IMR-90 (cell line): ENCODE data around the gene CFAP97. TPM values are rescaled to one million over a fixed set of nuclear protein-coding genes. Genes with fewer than 3 reads are reported as not detected.

ENCODE experiments used
- ATAC-seq: fragments of 200-7000 bp; cut with Tn5 transposase; 2 replicates; pipeline ENCODE4 v1.9.1; 2020; ENCODE audit warnings: low read depth, mild to moderate bottlenecking, moderate library complexity
- BruUV-seq: library from RNA; stranded (reverse); fragments of 400-500 nt; replicated peaks from 2 replicates; lab custom pipeline; 2021; lab: Mats Ljungman, UMichigan
- CTCF ChIA-PET: fragments of 300-600 bp; formaldehyde crosslinking; extraction: SDS; loops from one replicate; lab custom pipeline; 2021; ENCODE audit warnings: antibody characterized with exemption; lab: Yijun Ruan, JAX
- POLR2A ChIA-PET: fragments of 300-600 bp; sonication (Branson Sonifier 250); formaldehyde crosslinking; loops from one replicate; lab custom pipeline; 2022; ENCODE audit warnings: antibody characterized with exemption; ENCODE audit not compliant: unreplicated experiment; lab: Charles Lee
- DNase-seq: peaks from one replicate; pipeline ENCODE4 v3.0.0; 2013
- H2AFZ ChIP-seq: replicated peaks from 2 replicates; pipeline ENCODE3; 2013; ENCODE audit warnings: low read length, mild to moderate bottlenecking; ENCODE audit not compliant: poor library complexity
- H2AK5ac ChIP-seq: 2 replicates; pipeline ENCODE4 v1.6.1; 2013; ENCODE audit warnings: low read depth, low read length, inconsistent platforms
- H2AK9ac ChIP-seq: replicated peaks from 2 replicates; pipeline ENCODE3; 2013; ENCODE audit warnings: mild to moderate bottlenecking, low read depth, low read length, moderate library complexity; ENCODE audit not compliant: poor library complexity
- H2BK120ac ChIP-seq: 2 replicates; pipeline ENCODE4 v1.6.1; 2013; ENCODE audit warnings: low read depth, low read length, inconsistent platforms
- H2BK15ac ChIP-seq: 3 replicates; pipeline ENCODE4 v1.6.1; 2013; ENCODE audit warnings: low read depth, low read length, inconsistent platforms
- H2BK20ac ChIP-seq: 2 replicates; pipeline ENCODE4 v1.6.1; 2013; ENCODE audit warnings: low read depth, mild to moderate bottlenecking, inconsistent platforms, low read length, moderate library complexity
- H2BK5ac ChIP-seq: 2 replicates; pipeline ENCODE4 v1.6.1; 2013; ENCODE audit warnings: mild to moderate bottlenecking, low read depth, low read length, inconsistent platforms; ENCODE audit not compliant: poor library complexity, severe bottlenecking
- H3K14ac ChIP-seq: replicated peaks from 2 replicates; pipeline ENCODE4 v1.6.1; 2013; ENCODE audit warnings: low read depth, low read length, inconsistent platforms
- H3K18ac ChIP-seq: 2 replicates; pipeline ENCODE4 v1.6.1; 2013; ENCODE audit warnings: low read depth, low read length, control low read depth
- H3K23ac ChIP-seq: 2 replicates; pipeline ENCODE4 v1.6.1; 2013; ENCODE audit warnings: low read depth, low read length, inconsistent platforms
- H3K27ac ChIP-seq: 2 replicates; pipeline ENCODE4 v1.5.1; 2013; ENCODE audit warnings: mild to moderate bottlenecking, control low read depth, low read length; ENCODE audit not compliant: insufficient read depth
- H3K27me3 ChIP-seq: 2 replicates; pipeline ENCODE4 v1.6.1; 2013; ENCODE audit warnings: low read length; ENCODE audit not compliant: control insufficient read depth, insufficient read depth
- H3K36me3 ChIP-seq: 2 replicates; pipeline ENCODE4 v1.6.1; 2013; ENCODE audit warnings: low read length, mixed read lengths; ENCODE audit not compliant: control insufficient read depth, insufficient read depth
- H3K4ac ChIP-seq: 2 replicates; pipeline ENCODE4 v1.6.1; 2013; ENCODE audit warnings: low read depth, low read length, inconsistent platforms
- H3K4me1 ChIP-seq: 2 replicates; pipeline ENCODE4 v1.6.1; 2013; ENCODE audit warnings: low read length, mixed read lengths; ENCODE audit not compliant: control insufficient read depth, insufficient read depth
- H3K4me2 ChIP-seq: 2 replicates; pipeline ENCODE4 v1.6.1; 2013; ENCODE audit warnings: low read depth, mild to moderate bottlenecking, control low read depth, low read length, moderate library complexity
- H3K4me3 ChIP-seq: 2 replicates; pipeline ENCODE4 v1.5.1; 2013; ENCODE audit warnings: low read depth, mild to moderate bottlenecking, control low read depth, low read length, moderate library complexity; ENCODE audit not compliant: insufficient read depth
- H3K56ac ChIP-seq: 2 replicates; pipeline ENCODE4 v1.6.1; 2013; ENCODE audit warnings: low read length, inconsistent platforms; ENCODE audit not compliant: insufficient read depth; ENCODE audit errors: extremely low read depth
- H3K79me1 ChIP-seq, 2 experiments: 2 replicates each; pipeline ENCODE4 v1.6.1; 2013; ENCODE audit warnings: low read length in 2 of 2, inconsistent platforms in 1 of 2, low read depth in 1 of 2
- H3K9ac ChIP-seq: 2 replicates; pipeline ENCODE4 v1.6.1; 2013; ENCODE audit warnings: low read depth, low read length, control low read depth
- H3K9me1 ChIP-seq: 2 replicates; pipeline ENCODE4 v1.6.1; 2013; ENCODE audit warnings: low read length, inconsistent platforms; ENCODE audit not compliant: insufficient read depth
- H3K9me3 ChIP-seq: 2 replicates; pipeline ENCODE4 v1.6.1; 2013; ENCODE audit warnings: low read length; ENCODE audit not compliant: control insufficient read depth, insufficient read depth
- H4K20me1 ChIP-seq: 2 replicates; pipeline ENCODE4 v1.6.1; 2013; ENCODE audit warnings: low read length, inconsistent platforms; ENCODE audit not compliant: insufficient read depth
- H4K5ac ChIP-seq: 2 replicates; pipeline ENCODE4 v1.6.1; 2013; ENCODE audit warnings: mild to moderate bottlenecking, low read depth, low read length, control low read depth
- H4K8ac ChIP-seq, 2 experiments: 2 replicates each; pipeline ENCODE4 v1.6.1; 2013; ENCODE audit warnings: low read depth in 2 of 2, low read length in 2 of 2, control low read depth in 1 of 2, inconsistent platforms in 1 of 2
- H4K91ac ChIP-seq: 2 replicates; pipeline ENCODE4 v1.6.1; 2013; ENCODE audit warnings: low read depth, low read length, inconsistent platforms; ENCODE audit not compliant: insufficient read depth
- BHLHE40 ChIP-seq: fragments of 150-350 bp; IDR thresholded peaks from 2 replicates; pipeline ENCODE4 v1.6.1; 2016; ENCODE audit warnings: mild to moderate bottlenecking, low read depth, low read length
- CEBPB ChIP-seq: IDR thresholded peaks from 2 replicates; pipeline ENCODE4 v1.6.1; 2012; ENCODE audit warnings: low read depth, low read length, improper control_type of control experiment
- CHD1 ChIP-seq: IDR thresholded peaks from 2 replicates; pipeline ENCODE4 v1.6.1; 2012; ENCODE audit warnings: low read depth, low read length, improper control_type of control experiment
- ELK1 ChIP-seq: fragments of 150-350 bp; IDR thresholded peaks from 2 replicates; pipeline ENCODE4 v1.6.1; 2016; ENCODE audit warnings: low read depth, mild to moderate bottlenecking, low read length, moderate library complexity, borderline replicate concordance
- MXI1 ChIP-seq: IDR thresholded peaks from 2 replicates; pipeline ENCODE4 v1.6.1; 2012; ENCODE audit warnings: low read depth, mild to moderate bottlenecking, low read length, moderate library complexity, borderline replicate concordance
- NFE2L2 ChIP-seq: fragments of 150-350 bp; IDR thresholded peaks from 2 replicates; pipeline ENCODE4 v1.6.1; 2016; ENCODE audit warnings: low read depth, mild to moderate bottlenecking, low read length
- POLR2A ChIP-seq: IDR thresholded peaks from 2 replicates; pipeline ENCODE4 v1.6.1; 2012; ENCODE audit warnings: mild to moderate bottlenecking, low read depth, low read length
- RAD21 ChIP-seq: IDR thresholded peaks from 2 replicates; pipeline ENCODE4 v1.6.1; 2012; ENCODE audit warnings: low read length, improper control_type of control experiment
- RFX5 ChIP-seq: IDR thresholded peaks from 2 replicates; pipeline ENCODE4 v1.8.0; 2012; ENCODE audit warnings: low read depth, mild to moderate bottlenecking, low read length, moderate library complexity
- WGBS, 2 experiments: methylation state at CpG; one replicate each; pipeline versions ENCODE4 v1.1.5 to v1.1.7; 2013; ENCODE audit warnings: missing lambda C conversion rate in 2 of 2; ENCODE audit not compliant: insufficient read length in 1 of 2; ENCODE audit errors: extremely low coverage in 2 of 2; 5-methylcytosine and 5-hydroxymethylcytosine counted together
- dilution Hi-C: fragments of 300-500 bp; cut with HindIII; formaldehyde crosslinking; loops from one replicate; pipeline ENCODE4 v1.14.3; 2018; ENCODE audit warnings: low sequenced_read_pairs; ENCODE audit not compliant: unreplicated experiment
- in situ Hi-C: fragments of 300-500 bp; cut with MboI; formaldehyde crosslinking; loops from 3 replicates; pipeline ENCODE4 v1.14.3; 2019; ENCODE audit warnings: low sequenced_read_pairs, inconsistent platforms, mixed read lengths
- intact Hi-C: fragments of 100-400 bp; cut with micrococcal nuclease; formaldehyde crosslinking; loops from 2 replicates; pipeline ENCODE4 v1.10.0; 2022
- polyA plus RNA-seq, 3 experiments: library from polyadenylated mRNA; depleted of rRNA; stranded (reverse); fragments of >200 nt; gene quantifications; 2 replicates each; pipeline ENCODE4 v1.2.3, GENCODE V29; 2012; ENCODE audit warnings: low replicate concordance in 1 of 3
- total RNA-seq: library from RNA; depleted of rRNA; stranded (reverse); fragments of >200 nt; gene quantifications from 2 replicates; pipeline ENCODE4 v1.2.3, GENCODE V29; 2012

CFAP97 gene
- total and polyA plus RNA-seq, 2 of the 4 experiments (the other 2 are of a cell fraction): 14.5 to 16.0 TPM

- H3K56ac ChIP-seq: no peak overlapping the region
- H3K4me1 ChIP-seq: no peaks in the 10 kb centered on the region; the same call in 1 of the 2 replicates
- no peaks in the 10 kb centered on the region; the same call in 1 of the 2 replicates for H4K20me1 ChIP-seq
- peak overlapping the region; percentile 56 for H2AFZ ChIP-seq
- H3K4me3 ChIP-seq: no peak overlapping the region
- intact Hi-C loops: loop anchor here (5.0 to 10.0 kb wide), 3 partner anchors 168 to 903 kb away; no protein-coding TSS in a partner anchor
- H3K9me3 ChIP-seq: no peaks in the 10 kb centered on the region
- H3K4ac ChIP-seq: no peak overlapping the region
- dilution Hi-C loops: no loop called here
- DNase-seq (no peak), ATAC-seq (no peak)
- peaks cover 0 to 8% of the 10 kb centered on the region in 2 experiments; a peak in 2 of 4 replicates for H3K79me1 ChIP-seq
- H2BK5ac ChIP-seq: no peak overlapping the region
- TF ChIP-seq POLR2A (no peak), CEBPB (no peak), RFX5 (no peak), NFE2L2 (no peak), BHLHE40 (no peak), CHD1 (no peak), ELK1 (no peak), MXI1 (no peak), RAD21 (no peak)
- no peak overlapping the region for H4K8ac ChIP-seq
- WGBS, 2 experiments: no CpG with 5 or more reads among the region's 6 CpGs
- H4K91ac ChIP-seq: no peak overlapping the region
- H4K5ac ChIP-seq: no peak overlapping the region
- no TSS peak for BruUV-seq
- no peak overlapping the region for H2BK120ac ChIP-seq
- H3K9me1 ChIP-seq: no peaks in the 10 kb centered on the region
- H2BK20ac ChIP-seq: no peak overlapping the region
- H3K27ac ChIP-seq: no peak overlapping the region
- peaks cover 5% of the 10 kb centered on the region for H3K27me3 ChIP-seq
- no peaks in the 10 kb centered on the region for H3K36me3 ChIP-seq
- no peak overlapping the region for H3K18ac ChIP-seq
- in situ Hi-C loops: loop anchor here (5.0 to 10.0 kb wide), 2 partner anchors 97 to 135 kb away; no protein-coding TSS in a partner anchor
- H2AK5ac ChIP-seq: no peak overlapping the region
- H2BK15ac ChIP-seq: no peak overlapping the region
- no peak overlapping the region for H3K14ac ChIP-seq
- H3K23ac ChIP-seq: no peak overlapping the region
- no peak overlapping the region for H3K9ac ChIP-seq
- CTCF ChIA-PET: interaction anchor here (1.3 kb wide), 1 partner anchor 44 kb away, joined by 3 read pairs; no protein-coding TSS in a partner anchor
- POLR2A ChIA-PET: no interaction called here
- H3K4me2 ChIP-seq: no peak overlapping the region
- H2AK9ac ChIP-seq: no peak overlapping the region
Observed at GRCh38 chr4:185139736-185140135, 64.1 kb downstream of the CFAP97 start.
